GM19240 (cell line): ENCODE results near the gene STK32B.
"Not testable (repeated sequence)": the region's sequence is repeated elsewhere in the genome, so short reads cannot be mapped to it uniquely, and the experiment has no call there.

Experiments
- DNase-seq: peaks from one replicate; pipeline ENCODE4 v3.0.0; 2011; ENCODE audit warnings: low spot score; ENCODE audit not compliant: insufficient read length

The STK32B gene

DNA sequence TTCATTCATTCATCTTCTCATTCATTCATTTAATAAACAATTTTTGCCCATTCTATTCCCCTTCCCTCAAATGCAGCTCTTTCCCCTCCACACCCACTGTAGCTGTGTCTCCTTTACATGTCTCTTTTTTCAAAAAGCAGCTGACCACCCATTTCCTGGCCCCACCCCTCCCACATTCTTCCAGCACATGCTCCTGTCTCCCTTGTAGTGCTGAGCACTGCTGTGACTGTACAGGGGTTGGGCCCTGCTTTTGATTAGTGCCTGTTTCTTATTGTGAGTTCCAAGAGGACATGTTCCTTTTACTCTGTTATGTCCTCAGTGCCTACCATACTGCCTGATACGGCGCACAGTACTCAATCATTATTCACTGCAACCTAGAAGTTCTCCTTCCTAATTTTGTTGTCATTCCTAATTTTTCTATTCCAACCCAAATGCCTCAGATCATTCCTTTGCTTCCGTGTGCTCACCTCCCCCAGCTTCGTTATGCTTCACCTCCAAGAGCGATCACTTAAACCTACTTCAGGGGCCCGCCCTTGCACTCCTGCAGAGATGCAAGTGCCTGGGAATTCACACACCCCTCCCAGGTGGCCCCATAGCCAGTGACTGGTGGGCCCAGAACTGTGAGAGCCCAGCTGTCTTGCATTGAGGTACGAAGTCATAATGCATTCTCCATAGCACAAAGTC is 152.2 kb downstream of the STK32B start:
- DNase-seq: no peak

DNA sequence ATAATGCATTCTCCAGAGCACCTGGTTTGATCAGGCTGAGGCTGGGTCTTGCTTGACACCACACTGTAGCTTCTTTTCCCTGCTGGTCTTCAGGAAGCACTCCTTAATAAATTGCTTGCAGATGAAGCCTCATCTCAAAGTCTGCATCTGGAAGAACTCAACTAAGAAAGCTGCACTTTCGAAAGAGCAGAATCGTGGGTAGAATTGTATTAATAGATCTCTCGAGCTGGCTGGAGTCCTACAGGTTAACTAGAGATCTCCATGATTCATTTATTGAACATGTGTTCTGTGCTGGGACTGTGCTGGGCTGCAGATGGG is 152.7 kb downstream of the STK32B start:
- DNase-seq: no peak

DNA sequence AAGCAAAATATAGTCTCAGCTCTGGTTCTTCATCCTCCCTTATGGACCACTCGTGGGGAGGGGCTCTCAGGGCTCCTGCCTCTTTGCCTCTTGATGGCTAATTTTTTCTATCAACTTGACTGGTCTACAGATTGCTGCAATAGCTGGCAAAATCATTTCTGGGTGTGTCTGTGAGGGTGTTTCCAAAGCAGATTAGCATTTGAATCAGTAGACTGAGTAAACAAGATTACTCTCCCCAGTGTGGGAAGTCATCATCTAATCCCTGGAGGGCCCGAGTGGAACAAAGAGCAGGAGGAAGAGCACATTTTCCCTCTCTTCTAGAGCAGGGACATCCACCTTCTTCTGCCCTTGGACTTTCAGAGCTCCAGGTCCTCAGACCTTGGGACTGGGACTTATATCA is 153.5 kb downstream of the STK32B start:
- DNase-seq: no peak

DNA sequence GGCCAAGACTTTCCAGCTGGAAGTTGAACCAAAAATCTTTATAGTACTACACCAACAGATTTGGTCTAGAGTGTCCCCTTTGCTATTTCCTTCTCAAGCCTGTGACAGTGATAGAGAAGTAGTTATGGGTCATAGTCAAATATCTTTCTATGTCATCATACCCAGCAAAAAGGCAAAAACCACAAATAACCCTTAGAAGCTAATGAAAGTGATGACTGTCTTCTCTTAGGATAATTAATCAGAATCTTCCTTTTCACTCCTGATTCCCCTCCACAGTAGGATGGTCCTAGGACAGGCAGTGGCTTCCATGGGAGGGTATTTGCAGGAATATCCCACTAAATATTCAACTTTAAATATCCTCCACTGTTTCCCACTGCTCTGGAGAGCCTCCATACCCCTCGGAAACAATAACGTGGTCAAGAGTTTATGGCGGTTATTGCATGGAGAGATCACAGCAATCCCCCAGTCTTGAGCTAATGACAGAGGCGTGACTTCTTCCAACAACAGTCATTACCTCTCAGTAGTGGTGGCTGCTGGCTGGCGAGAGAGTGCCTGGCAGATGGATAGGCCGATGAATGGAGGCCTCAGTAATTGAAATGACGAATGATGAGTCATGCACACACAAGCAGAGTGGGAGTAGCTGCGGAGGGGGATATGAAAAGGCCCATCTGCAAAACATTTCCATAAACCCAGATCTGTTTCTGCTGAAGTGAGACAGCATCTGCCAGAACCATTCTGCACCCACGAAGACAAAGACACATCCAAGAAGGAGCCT is 154.9 kb downstream of the STK32B start:
- DNase-seq: no peak

DNA sequence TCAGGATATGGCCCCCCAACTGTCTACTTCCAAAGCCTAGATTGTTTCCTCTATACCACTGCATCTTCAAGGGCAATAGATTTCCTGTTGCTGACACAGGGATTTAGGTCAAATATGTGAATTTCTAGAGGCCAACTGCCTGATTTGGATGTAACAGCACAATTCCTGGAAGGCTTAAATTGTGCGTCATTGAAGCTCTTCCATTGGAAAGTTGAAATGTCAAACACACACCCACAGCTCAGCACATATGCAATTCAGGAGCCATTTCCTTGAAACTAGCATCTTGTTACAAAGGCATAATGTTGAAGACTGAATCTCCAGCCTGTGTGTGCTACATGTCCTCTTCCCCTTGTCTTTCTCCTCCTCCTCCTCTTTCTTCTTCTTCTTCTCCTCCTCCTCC is 158.6 kb downstream of the STK32B start:
- DNase-seq: no peak

DNA sequence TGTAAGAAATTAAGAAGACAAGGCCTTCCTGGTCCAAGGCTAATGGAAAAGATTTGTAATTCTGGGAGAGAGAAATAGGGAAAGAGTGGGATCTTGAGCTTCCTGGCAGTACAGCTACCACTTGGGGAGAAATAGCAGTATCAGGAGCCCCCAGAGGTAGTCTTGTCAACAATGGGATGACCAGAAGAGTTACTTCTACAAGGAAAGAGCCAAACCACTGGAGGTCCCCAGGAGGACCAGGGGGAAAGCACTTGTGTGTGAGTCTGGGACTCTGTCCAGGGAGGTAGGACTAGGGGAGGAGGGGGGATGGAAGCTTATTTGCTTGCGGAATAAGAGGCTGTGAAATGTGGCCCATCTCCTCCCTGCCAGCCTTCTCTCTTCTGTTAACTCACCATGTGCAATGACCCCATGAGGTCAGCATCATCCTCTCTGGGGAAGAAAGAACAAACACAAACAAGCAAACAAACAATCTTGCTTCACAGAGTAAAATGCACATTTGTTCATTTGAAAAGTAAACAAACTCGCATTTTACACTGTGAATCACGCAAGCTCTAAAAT is 160.1 kb downstream of the STK32B start:
- DNase-seq: no peak

DNA sequence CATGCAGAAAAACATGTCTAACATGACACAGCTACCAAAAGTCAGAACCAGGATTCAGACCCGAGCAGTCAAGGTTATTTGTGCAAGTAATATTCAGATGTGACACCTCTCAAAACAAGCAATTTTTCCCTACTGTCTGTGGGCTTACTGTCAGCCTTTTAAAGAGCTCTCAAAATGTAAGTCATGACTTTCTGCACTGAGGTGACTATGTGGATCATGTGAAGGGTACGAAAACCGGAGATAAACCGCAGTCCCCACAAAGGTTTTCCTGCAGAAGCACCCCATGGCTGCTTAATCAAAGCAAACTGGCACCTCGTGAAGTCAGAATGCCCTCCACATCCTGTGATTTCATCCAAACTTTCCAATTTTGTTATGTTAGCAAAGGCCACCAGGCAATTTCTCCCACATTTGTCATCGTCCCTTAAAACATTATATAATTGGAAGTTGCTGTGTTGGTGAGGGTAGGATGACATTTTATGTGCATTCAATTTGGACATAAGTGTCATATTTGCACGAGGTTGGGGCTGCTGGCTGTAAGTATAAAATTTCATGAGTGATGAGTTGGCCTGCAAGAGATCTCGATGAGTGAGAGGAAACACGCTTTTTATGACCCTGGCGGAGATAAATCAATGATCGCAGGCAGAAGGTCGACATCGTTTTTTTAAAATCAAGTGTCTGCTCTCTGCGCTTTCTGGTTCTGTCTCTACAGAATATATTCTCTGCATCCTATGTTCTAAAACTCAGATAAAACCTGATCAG is 161.2 kb downstream of the STK32B start:
- DNase-seq: no peak

DNA sequence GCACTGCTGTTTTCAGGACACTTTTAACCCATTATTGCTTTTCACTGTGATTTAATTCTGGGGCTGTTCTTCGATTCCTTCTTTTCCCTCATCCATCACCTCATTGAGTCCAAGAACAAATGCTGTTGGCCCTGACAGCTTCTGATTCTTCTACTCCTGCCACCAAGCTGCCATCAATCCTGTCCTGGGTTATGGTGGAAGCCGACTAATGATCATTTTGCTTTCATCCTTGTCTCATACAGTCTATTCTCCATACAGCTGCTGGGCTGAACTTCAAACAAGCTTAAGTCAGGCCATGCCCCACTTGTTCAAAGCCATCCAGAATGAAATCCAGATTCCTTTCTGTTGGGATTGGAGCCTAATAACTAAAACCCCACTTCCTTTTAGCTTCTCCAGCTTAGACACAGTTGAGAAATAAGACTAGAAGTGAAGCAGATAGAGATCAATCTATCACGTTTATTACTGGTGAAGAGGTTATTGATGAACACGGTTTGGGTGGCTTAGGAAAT is 161.9 kb downstream of the STK32B start:
- no peak for DNase-seq

DNA sequence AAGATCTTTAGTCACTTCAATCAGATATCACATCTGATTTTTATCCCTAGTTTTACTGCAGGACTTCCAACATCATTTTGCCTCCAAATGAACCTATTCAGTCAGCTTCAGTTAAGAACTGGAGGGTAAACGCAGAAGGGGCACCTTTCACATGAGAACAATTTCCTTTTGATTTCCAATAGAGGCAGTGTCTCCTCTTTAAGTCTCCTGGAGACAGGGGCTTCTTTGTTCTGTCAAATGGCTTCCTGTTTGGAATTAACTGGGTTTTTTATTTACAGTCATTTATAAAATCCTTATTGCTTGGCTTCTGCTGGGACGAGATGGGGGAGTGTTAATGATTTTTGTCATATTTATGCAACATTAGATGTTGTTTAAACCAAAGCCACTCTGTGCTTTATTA is 164.0 kb downstream of the STK32B start:
- no peak for DNase-seq

DNA sequence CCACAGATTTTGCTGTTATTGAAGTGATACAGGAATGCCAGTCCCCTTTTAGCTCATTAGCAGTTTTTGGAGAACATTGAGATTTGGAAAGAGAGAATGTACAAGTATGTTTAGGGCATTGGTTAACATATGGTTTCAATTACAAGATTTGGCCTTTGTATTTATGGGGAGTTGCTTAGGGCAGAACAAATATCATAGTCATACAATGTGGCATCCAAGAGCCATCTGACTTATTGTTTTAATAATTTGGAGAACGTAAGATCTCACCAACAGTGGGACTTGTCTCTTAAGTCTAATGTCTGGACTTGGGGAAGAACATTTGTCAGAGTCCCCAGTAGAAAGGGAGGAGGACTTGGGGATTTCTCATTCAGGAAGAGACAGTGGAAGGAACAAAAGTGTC is 166.1 kb downstream of the STK32B start:
- no peak for DNase-seq

DNA sequence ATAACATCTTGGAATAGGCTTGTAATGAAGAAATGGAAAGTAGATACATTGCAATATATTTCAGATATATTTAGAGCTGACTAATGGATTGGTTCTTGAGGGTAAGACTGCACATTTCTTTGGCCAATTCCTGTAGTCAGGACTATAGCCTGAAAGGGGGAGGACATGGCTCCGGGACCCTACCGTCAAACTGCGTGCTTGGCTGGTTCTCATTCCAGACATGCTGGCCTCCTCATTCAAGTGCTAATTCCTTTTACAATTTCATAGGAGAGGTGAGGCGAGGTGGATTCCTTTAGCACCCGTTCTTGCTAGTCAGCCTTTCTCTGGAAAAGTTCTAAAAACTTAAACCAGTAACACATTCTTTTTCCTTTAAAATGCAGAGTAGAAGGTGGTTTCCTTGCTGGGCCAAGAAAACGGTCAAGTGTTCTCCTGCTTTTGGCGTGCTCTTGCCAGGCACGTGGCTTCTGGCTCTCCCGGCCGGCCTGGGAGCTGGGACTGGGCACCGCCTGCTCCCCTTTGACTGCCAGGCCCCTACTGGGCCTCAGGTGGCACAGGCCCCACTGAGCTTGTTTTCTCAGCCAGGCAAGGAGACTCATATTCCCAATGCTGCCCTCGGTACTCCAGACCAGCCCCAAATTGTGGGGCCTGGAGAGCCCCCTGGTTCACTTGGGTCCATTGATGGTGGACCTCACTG is 167.2 kb downstream of the STK32B start:
- no peak for DNase-seq

DNA sequence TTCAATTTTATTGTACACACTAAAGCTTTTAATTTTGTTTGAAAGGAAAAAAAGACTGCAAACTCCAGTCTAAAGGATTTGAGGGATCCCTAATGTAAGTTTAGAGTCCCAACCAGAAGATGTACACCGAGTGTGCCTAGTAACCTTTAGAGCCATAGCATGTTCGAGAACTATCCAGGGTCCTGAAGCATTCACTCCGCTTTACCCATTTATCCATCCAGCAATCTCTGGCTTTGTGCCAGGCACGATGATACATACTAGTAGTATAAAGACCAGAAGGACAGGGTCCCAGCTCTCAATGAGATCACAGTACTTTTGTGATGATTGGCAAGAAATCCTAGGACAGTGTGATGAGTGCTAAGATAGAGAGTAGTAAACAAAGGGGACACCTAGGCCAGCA is 168.7 kb downstream of the STK32B start:
- no peak for DNase-seq

DNA sequence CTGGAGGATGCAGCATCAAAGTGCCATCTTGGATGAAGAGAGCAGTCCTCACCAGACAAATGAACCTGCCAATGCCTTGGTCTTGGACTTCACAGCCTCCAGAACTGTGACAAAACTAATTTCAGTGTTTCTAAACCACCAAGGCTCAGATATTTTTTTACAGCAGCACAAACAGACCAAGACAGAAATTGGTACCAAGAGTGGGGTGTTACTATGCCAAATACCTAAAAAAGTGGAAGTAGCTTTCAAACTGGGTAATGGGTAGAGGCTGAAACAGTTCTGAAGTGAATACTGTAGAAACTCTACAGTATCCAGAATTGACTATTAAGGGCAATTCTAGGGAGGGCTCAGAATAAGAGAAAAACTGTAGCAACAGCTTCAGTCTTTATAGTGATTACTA is 170.8 kb downstream of the STK32B start:
- DNase-seq: no peak

DNA sequence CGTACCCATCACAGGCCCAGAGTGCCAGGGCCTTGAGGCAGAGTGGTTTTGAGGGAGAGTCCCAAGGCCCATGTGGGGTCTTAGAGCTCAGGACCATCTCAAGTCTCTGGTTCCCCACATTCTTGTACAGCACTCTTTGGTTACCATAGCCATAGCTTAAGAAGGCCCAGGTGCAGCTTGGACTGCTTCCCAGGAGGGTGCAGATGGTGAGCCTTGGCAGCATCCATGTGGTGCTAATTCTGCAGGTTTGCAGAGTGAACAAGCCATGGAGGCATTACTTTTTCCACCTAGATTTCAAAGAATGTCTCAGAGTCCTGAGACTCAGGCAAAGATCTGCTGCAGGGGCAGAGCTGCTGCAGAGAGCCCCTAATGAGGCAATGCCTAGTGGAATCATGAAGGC is 171.7 kb downstream of the STK32B start:
- no peak for DNase-seq

DNA sequence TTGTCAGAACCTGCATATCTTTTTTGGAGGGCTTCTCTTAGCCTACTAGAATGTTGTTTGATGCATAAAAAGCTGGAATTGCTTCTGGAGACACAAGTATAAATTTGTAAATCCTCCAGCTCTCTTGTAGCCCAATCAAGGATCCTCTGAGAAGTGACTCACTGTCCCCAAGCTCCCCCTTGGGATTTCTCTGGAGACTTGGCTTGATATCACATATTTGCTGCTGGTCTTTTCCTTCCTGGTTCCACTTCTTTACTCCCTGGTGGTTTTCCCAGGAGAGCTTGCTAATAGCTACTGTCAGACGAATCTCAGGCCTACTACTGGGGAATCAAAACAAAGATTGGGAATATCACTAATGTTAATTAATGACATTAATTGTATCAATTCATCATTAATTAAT is 173.1 kb downstream of the STK32B start:
- no peak for DNase-seq

DNA sequence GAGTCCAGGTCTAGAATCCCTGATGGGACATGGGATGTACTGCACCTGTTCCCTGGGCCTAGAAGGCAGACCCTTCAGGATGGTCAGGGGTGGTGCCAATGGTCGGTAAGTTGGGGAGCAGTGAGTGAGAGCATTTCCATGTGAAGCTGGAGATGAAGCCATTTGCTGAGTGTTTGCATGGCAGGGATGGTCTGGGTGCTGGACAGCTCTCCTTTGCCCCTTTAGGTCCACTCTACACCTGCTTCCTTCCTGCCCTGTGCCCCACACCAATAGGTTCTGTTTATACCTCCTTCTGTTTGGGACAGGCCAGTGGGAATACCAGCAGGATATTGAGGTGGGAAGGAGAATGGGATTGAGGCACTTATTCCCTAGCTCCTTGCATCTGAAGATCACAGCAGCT is 181.3 kb downstream of the STK32B start:
- no peak for DNase-seq

DNA sequence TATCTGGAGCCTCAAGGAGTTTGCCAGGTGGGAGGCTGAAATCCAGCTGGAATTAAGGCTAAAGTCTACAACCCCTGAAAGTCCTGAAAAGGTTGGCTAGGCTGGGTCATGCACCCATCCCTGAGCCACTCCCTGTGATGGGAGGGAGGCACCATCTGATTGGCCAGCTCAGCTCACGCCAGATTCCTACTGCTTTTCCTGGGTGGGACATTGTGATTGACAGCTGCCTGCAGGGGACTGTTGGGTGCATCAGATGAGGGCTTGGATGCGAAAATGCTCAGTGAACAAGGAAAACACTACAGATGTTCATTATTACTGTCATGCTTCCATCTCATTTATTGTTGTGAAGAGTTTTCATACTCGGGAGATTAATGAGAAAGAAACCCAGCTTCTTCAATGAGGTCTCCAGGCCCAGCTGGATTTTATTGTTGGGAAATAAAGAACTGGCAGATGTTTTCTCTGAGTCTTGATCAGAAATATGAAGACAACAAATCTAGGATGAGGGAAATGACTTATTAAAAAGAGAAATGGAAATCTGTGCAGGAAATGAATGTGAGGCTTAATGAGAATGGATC is 185.9 kb downstream of the STK32B start:
- DNase-seq: no peak

DNA sequence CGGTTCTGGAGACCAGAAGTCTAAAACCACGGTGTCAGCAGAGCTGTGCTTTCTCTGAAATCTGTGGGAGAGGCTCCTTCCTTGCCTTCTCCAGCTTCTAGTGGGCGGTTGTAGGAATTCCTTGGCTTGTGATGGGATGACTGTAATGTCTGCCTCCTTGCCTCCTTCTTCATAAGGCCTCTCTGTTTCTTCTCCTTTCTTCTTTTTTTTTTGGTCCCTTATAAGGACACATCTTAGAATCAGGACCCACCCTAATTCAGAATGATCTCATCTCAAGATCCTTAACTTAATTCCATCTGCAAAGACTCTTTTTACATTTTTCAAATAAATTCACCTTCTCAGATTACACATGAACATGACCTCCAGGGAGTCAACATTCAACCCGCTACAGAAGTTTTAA is 186.9 kb downstream of the STK32B start:
- no peak for DNase-seq

DNA sequence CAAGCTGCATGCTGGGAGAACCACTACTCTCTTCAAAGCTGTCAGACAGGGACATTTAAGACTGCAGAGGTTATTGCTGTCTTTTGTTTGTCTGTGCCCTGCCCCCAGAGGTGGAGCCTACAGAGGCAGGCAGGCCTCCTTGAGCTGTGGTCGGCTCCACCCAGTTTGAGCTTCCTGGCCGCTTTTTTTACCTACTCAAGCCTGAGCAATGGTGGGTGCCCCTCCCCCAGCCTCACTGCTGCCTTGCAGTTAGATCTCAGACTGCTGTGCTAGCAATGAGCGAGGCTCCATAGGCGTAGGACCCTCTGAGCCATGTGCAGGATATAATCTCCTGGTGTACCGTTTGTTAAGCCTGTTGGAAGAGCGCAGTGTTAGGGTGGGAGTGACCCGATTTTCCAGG is 195.8 kb downstream of the STK32B start:
- not testable (repeated sequence) for DNase-seq

DNA sequence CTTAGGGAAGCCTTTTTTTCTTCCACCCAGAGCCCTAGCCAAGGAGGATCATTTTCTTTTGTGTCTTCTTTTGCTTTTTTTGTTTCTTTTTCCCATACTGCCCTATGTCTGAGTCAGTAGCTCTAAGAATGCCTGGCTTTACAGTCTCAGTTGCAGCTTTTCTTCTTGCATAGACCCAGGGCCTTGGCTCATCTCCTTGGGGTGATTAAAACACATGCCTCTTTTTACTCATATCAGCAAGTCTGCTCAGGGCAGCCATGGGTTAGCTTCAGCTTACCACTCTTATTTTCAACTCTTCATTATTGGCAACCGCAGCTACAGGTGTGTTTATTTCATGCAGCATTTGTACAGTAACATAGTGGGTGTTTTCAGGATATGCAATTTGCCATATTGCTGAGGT is 196.5 kb downstream of the STK32B start:
- DNase-seq: no peak

DNA sequence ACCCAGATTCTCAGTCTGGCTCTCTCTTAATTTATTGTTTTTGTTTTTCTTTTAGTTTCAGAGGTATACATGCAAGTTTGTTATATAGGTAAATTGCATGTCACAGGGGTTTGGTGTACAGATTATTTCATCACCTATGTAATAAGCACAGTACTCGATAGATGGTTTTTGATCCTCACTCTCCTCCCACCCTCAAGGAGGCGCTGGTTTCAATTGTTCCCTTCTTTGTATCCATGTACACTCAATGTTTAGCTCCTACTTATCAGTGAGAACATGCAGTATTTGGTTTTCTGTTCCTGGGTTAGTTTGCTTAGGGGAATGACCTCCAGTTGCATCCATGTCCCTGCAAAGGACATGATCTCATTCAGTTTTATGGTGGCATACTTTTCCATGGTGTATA is 198.4 kb downstream of the STK32B start:
- DNase-seq: no peak
